Hepatic stellate cell (primary cell): Measurements from ENCODE around the gene CACNA2D3.
"Not testable (repeated sequence)": the region's sequence is repeated elsewhere in the genome, so short reads cannot be mapped to it uniquely, and the experiment has no call there.

Experiments used
- DNase-seq: peaks from one replicate; pipeline ENCODE4 v3.0.0; 2011; ENCODE audit warnings: low spot score

The CACNA2D3 gene

GRCh38 chr3:54573858-54574257 lies 451.5 kb downstream of the CACNA2D3 start:
- no peak for DNase-seq

- DNase-seq = no peak
Observed at GRCh38 chr3:54574906-54575617, 452.7 kb downstream of the CACNA2D3 start.

DNA sequence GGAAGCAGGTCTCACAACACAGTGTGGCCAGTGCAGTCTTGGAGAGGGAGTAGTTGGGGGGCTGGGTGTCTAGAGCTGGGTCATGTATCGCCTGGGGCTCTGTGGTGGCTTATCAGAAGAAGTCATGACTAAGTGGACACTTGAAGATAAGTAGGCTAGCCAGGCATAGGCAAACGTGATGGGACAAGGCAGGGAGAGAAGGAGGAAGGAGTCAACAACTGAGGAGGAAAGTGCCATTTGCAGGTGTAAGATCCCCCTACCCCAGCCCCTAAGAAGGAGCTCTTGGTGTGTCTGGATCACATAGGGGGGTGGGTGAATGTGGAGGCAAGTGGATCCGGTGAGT lies 453.2 kb downstream of the CACNA2D3 start:
- no peak for DNase-seq

DNA sequence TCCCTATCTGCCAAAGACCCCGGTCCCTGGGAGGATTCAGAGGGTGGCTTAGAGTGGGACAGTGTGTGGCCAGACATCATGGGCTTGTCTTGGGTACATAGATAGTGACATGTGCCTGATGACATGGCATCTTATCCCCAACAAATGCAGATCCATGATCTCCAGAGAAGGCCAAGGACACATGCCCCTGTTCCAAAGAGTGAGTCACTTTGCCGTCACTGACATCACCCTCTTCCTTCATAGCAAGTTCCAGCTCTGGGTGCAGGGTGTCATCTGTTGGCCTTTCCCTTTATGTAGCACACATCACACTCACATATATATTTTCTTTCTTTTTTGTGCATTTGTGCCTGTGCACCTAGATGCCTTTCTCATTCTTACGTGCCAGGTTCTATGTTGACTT lies 455.0 kb downstream of the CACNA2D3 start:
- DNase-seq = no peak

- no peak for DNase-seq
Observed at GRCh38 chr3:54578417-54578816, 456.1 kb downstream of the CACNA2D3 start.

- DNase-seq = no peak
Observed at GRCh38 chr3:54580453-54580852, 458.1 kb downstream of the CACNA2D3 start.

- no peak for DNase-seq
Observed at GRCh38 chr3:54582424-54582823, 460.1 kb downstream of the CACNA2D3 start.

- DNase-seq = no peak
Observed at GRCh38 chr3:54591157-54591556, 468.8 kb downstream of the CACNA2D3 start.

DNA sequence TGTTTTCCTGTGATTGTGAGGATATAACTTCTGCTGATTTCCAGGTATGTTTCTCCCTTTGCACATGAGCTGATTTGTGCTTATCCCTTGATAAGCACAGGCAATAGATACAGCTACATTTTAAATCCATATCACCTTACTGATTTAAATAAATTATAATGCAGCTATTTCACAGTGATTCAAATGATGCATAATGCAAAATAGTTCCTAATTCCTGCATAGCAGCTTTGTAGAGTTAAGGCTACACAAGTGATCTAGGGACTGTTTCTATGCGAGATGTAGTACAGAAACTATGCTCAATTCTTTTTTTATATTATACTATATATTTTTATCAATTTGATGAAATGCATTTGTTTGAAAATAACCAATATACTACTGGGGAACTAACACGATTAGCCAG lies 471.3 kb downstream of the CACNA2D3 start:
- no peak for DNase-seq

- no peak for DNase-seq
Observed at GRCh38 chr3:54596087-54596486, 473.7 kb downstream of the CACNA2D3 start.

DNA sequence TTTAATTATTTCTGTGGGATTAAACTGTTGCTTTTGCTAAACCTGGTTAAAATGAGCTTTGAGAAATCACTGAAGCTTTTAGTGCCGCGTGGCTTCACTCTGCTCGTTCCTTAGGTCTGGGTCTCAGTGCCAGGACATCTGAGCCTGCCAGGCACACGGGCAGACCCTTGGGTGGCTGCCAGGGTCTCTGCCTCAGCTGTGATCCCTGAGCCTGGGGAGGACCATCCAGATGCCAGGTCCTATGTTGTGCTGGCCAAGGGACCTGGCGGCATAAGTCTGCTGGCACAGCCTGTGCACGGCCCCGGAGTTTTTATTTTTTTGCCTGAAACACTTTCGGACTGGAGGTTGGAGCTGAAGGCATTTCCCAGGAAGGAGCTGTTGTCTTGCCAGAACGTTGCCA lies 477.4 kb downstream of the CACNA2D3 start:
- DNase-seq = no peak

DNA sequence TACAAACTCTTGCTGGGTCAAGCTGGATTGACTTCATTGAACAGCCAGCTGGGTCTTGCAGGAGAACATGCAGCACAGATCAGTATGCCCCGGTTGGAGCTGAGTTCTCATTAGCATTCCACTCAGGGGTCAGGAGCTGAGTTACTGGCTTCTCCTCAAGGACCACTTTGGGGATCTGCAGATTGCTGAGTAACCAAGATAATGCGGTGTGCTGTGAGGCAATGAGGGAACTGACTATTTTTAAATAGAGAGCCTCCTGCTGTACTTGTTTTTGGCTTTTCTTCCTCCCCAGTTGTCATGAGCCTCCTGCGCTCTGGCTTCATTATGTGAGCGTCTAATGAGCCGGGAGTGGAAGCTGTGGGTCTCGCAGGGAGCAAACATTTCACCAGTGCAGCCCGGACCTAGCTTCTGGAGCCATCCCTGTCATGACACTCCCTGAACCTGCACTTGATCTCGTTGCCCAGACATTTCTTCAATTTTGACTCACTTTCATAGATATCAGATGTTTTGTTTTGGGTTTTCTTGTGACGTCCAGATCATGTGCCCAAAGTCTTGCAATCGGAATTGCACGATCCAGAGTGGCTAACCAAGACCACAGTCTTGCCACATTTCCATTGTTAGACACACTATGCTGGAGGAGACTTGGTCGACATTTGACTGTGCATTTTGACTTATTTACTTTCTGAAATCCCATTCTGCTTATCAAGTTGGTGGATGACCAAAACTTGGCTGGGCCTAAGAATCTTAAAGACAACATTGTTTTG lies 478.3 kb downstream of the CACNA2D3 start:
- DNase-seq = no peak

DNA sequence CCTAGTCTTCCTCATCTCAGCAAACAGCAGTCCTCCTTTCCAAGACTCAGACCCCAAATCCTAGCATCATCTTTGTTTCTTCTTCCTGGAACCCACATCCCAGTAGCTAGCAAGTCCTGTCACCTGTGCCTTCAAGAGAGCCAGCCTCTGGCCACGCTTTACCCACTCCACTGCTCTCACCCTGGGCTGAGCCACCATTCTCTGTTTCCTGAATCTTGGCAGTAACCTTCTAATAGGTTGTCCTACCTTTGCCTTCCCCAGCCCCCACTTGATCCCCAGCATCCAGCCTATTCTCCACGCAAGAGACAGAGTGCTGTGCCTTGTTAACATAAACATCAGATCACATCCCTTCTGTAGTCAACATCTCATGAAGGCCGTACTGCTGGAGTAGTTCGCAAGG lies 482.1 kb downstream of the CACNA2D3 start:
- no peak for DNase-seq

DNA sequence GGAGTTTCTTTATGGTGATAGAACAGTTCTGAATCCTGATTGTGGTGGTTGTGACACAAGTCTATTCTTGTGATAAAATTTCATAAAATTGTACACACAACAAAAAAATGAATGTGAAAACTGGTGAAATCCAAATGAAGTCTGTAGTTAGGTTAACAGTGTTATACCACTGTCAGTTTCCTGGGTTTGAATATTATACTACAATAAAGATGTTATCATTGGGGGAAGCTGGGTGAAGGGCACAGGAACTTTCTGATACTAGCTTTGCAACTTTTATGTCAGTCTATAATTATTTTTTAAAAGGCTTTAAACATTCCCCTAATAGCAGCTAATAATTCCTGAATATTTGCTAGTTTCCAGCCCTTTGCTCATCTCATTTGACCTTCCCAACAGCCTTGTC lies 485.7 kb downstream of the CACNA2D3 start:
- no peak for DNase-seq

DNA sequence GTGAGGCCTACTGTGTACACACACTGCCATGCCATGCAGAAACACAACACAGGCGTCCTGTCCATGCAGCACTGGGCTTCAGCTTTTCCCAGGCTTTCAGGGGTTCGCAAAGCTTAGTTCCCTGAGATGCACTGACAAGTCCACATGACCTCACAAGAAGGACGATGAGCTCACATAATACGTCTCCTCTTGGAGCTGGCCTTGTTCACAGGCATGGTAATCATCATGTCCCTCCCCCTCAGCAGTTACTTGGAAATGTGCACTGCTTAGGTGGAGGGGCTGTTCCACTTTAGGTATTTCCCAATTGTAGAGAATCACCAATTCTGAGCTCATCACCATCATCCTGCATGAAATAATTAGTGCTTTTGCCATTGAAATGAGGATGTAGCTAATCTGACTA lies 496.7 kb downstream of the CACNA2D3 start:
- DNase-seq = no peak

GRCh38 chr3:54619531-54619930 lies 497.2 kb downstream of the CACNA2D3 start:
- no peak for DNase-seq

DNA sequence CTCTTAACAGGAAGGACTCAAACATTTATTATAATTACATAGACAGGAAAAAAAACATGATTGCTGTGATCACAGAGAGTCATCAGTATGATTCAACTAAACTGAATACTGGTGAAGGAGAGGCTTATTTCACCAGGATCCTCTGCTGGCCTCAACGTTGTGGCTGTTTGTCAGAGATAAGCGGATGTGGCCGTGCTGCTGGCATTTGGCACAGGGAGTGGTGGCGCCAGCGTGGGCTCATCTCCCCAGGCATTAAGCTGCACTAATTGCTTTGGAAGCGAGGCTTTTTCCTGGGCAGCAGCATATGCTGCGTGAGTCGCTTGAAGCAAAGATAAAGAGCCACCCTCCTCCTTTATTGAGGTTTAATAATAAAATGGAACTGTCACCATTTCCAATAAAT lies 498.8 kb downstream of the CACNA2D3 start:
- no peak for DNase-seq

DNA sequence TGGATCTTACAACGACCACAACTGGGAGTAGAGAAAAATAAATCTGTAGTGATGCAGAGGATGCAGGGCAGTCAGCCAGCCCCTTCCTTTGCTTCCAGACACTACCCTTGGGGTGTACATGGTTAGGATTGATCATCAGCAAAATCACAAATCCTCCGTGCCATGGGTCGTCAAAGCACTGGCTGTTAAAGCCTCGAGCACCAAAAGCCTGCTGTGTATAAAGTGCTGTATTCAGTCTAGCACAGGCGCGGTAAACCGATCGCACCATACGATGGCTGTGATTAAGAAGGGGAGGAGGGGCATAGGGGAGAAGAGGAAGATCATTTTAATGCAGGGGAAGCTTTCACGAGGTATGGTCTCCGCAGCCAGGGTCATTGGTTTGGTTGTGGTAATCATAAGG lies 500.3 kb downstream of the CACNA2D3 start:
- DNase-seq = no peak

DNA sequence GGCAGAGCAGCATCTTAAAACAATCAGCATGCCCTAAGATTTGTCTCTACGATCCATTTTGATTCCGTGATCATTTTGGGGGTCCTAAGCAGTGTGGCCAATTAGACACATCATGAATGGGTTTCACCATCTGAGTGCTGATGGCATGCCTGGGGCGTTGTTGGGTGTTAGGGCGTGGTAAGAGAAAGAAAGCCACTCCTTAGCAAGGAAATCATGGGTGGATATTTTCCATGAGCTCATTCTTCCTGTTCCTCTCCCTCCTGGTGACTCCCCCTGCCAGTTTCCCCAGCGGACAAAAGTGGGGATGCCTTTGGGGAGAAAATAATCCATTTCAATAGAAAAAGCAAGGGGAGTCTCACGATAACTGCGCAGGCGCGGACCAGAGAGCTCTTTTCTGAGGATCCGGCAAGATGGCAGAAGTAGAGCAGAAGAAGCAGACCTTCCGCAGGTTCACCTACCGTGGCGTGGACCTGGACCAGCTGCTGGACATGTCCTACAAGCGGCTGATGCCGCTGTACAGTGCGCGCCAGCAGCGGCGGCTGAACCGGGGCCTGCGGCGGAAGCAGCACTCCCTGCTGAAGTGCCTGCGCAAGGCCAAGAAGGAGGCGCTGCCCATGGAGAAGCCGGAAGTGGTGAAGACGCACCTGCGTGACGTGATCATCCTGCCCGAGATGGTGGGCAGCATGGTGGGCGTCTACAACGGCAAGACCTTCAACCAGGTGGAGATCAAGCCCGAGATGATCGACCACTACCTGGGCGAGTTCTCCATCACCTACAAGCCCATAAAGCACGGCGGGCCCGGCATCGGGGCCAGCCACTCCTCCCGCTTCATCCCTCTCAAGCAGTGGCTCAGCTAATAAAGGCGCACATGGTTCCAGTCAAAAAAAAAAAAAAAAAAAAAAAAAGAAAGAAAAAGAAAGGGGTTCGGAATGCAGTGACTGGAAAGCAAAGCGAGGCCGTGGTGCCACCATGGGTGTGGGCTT lies 503.7 kb downstream of the CACNA2D3 start:
- no peak for DNase-seq

DNA sequence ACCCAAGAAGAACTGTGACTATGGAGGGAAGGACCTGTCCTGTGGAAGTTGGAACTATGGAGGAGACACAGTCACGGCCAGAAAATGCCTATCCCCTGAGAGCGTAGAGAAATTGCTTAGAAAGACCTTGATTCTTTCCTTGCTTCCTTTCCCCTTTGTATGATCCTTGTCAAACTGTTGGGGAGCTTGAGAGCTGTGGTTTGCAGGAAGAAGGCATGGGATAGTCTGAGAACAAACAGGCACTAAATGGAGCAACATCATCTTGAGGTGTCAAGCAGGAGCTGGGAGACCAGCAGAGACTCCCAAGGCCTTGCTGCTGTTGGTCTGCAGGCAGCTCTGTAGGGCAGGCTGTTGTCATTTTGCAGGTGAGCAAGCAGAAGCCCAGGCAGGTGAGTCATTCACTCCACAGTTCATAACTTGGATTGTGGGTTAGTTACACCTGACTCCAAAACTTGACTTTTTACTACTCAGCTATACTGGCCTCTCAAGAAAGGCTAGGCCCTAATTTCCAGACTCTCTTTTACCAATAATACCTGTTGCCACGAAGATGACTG lies 506.6 kb downstream of the CACNA2D3 start:
- DNase-seq = no peak

DNA sequence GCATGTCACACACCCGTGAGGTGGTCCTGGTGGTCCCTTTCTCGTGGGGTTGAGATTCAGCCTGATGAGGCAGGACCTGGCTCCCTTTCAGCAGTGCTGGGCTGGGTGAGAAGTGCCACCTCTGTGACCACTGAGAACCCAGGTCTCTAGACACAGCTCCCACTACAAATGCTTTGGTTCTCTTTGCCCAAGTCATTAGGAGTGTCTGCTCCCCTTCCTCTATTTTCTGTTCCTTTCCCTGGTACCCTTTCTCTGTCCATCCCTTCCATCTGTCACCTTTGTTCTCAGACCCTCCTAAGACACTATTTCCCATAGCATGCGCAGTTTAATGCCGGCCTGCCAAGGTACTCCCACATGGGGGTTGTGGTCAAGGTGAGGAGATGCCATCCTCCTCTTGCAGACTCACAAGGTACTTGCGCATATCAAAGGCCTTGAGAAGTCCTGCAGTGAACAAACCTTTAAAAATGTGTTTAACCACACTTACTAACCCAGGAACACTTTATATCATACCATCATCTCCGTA lies 507.8 kb downstream of the CACNA2D3 start:
- DNase-seq = no peak

- not testable (repeated sequence) for DNase-seq
Observed at GRCh38 chr3:54631001-54631400, 508.6 kb downstream of the CACNA2D3 start.
